Stimulated activated CD8-positive, alpha-beta memory T cell treated with anti-CD3 and anti-CD28 coated beads, Interleukin-7, amount 100 ng/mL, for 24 hours (primary cell): Measurements from ENCODE around the gene DNASE1L1.

Experiments
- DNase-seq: peaks from one replicate; pipeline ENCODE4 v3.0.0-alpha.2; 2020; ENCODE audit warnings: low read depth

The DNASE1L1 gene

GRCh38 chrX:154409222-154409871 is at the start of gene DNASE1L1:
DNASE1L1 (minus strand) TSS chrX:154409254; CDS start chrX:154405568, 3,686 bp downstream.
- DNase-seq, result no peak

- no peak for DNase-seq
These were observed 49.3 kb upstream of the DNASE1L1 start, which contains the start of gene PLXNA3 for GRCh38 chrX:154458116-154458953. PLXNA3 (plus strand) TSS chrX:154458281; CDS start chrX:154460184, 1,903 bp downstream.

GRCh38 chrX:154457491-154458115 is 48.5 kb upstream of the DNASE1L1 start:
- no peak for DNase-seq

GRCh38 chrX:154452823-154453222 is 43.8 kb upstream of the DNASE1L1 start:
- no peak for DNase-seq

GRCh38 chrX:154450312-154450711 is 41.3 kb upstream of the DNASE1L1 start:
- no peak for DNase-seq

GRCh38 chrX:154449618-154450017 is 40.6 kb upstream of the DNASE1L1 start:
- no peak for DNase-seq

GRCh38 chrX:154448484-154448883 is 39.4 kb upstream of the DNASE1L1 start:
- no peak for DNase-seq

GRCh38 chrX:154446430-154446829 is 37.4 kb upstream of the DNASE1L1 start:
- no peak for DNase-seq

- no peak for DNase-seq
These were observed 36.7 kb upstream of the DNASE1L1 start for GRCh38 chrX:154445776-154446175.

GRCh38 chrX:154444755-154445246 is 35.7 kb upstream of the DNASE1L1 start:
- no peak for DNase-seq

GRCh38 chrX:154443992-154444754 is 35.1 kb upstream of the DNASE1L1 start, which contains the start of gene FAM50A:
FAM50A (plus strand) TSS chrX:154444141; CDS start chrX:154444236, 95 bp downstream.
- DNase-seq, result peak; percentile 39

GRCh38 chrX:154443479-154443910 is 34.4 kb upstream of the DNASE1L1 start:
- DNase-seq, result no peak

- no peak for DNase-seq
These were observed 33.1 kb upstream of the DNASE1L1 start for GRCh38 chrX:154441984-154442707.

- DNase-seq, result no peak
These were observed 32.5 kb upstream of the DNASE1L1 start for GRCh38 chrX:154441564-154441963.

- DNase-seq, result no peak
These were observed 31.7 kb upstream of the DNASE1L1 start for GRCh38 chrX:154440623-154441357.

- no peak for DNase-seq
These were observed 30.8 kb upstream of the DNASE1L1 start for GRCh38 chrX:154439841-154440240.

- no peak for DNase-seq
These were observed 29.2 kb upstream of the DNASE1L1 start for GRCh38 chrX:154437971-154438893.

- no peak for DNase-seq
These were observed 28.1 kb upstream of the DNASE1L1 start, which contains the start of gene GDI1 for GRCh38 chrX:154436983-154437752. GDI1 (plus strand) TSS chrX:154437154; CDS start chrX:154437255, 101 bp downstream.
